Fibroblast of the aortic adventitia (primary cell): Measurements from ENCODE around the gene ACOXL. TPM values are rescaled to one million over a fixed set of nuclear protein-coding genes. Genes with fewer than 3 reads are reported as not detected.

Source experiments
- DNase-seq: peaks from one replicate; pipeline ENCODE4 v3.0.0-alpha.2; 2010; ENCODE audit warnings: low read depth
- H3K4me3 ChIP-seq: 2 replicates; pipeline ENCODE4 v1.5.1; 2011; ENCODE audit warnings: low read depth, mild to moderate bottlenecking, control low read depth, low read length, moderate library complexity
- CTCF ChIP-seq: IDR thresholded peaks from 2 replicates; pipeline ENCODE4 v1.5.1; 2011; ENCODE audit warnings: mild to moderate bottlenecking, low read length, control low read depth, inconsistent platforms; ENCODE audit not compliant: insufficient read depth
- total RNA-seq: library from RNA; depleted of rRNA; stranded (reverse); fragments of >200 nt; gene quantifications from 2 replicates; pipeline ENCODE4 v1.2.3, GENCODE V29; 2012; ENCODE audit warnings: low replicate concordance

ACOXL gene
- total RNA-seq, 1 donor = not detected

GRCh38 chr2:111135237-111135909 lies 403.0 kb downstream of the ACOXL start:
- H3K4me3 ChIP-seq = no peak overlapping the region
- DNase-seq = no peak

GRCh38 chr2:111135910-111136297 lies 403.5 kb downstream of the ACOXL start:
- DNase-seq = peak; percentile 88
- peak; percentile 58 for TF ChIP-seq CTCF
- no peak overlapping the region for H3K4me3 ChIP-seq

More at GRCh38 chr2:111135237-111135909, 403.0 kb downstream of the ACOXL start:
- TF ChIP-seq CTCF = no peak

- no peak for DNase-seq
- no peak for TF ChIP-seq CTCF
- H3K4me3 ChIP-seq = no peak overlapping the region
Measured at GRCh38 chr2:111138839-111139238, 406.5 kb downstream of the ACOXL start.

- no peak overlapping the region for H3K4me3 ChIP-seq
- TF ChIP-seq CTCF = no peak
- peak; percentile 35 for DNase-seq
Measured at GRCh38 chr2:111139637-111140317, 407.4 kb downstream of the ACOXL start.

GRCh38 chr2:111140815-111141214 lies 408.4 kb downstream of the ACOXL start:
- no peak for DNase-seq
- H3K4me3 ChIP-seq = no peak overlapping the region
- TF ChIP-seq CTCF = no peak

GRCh38 chr2:111142101-111142500 lies 409.7 kb downstream of the ACOXL start:
- no peak for TF ChIP-seq CTCF
- no peak overlapping the region for H3K4me3 ChIP-seq
- DNase-seq = no peak
